Activated T-cell treated with anti-CD3 and anti-CD28 coated beads, Interleukin-2, amount 50 U/mL, for 1 hour (primary cell): ENCODE results near the gene NIN.

ENCODE experiments used
- DNase-seq: peaks from one replicate; pipeline ENCODE4 v3.0.0-alpha.2; 2020

The NIN gene

GRCh38 chr14:50784683-50785456 is 46.1 kb downstream of the NIN start:
- no peak for DNase-seq

- no peak for DNase-seq
Observed at GRCh38 chr14:50783563-50783962, 47.4 kb downstream of the NIN start.

- no peak for DNase-seq
Observed at GRCh38 chr14:50780393-50780792, 50.6 kb downstream of the NIN start.

- DNase-seq: no peak
Observed at GRCh38 chr14:50778721-50779483, 52.1 kb downstream of the NIN start.

GRCh38 chr14:50776522-50776921 is 54.4 kb downstream of the NIN start:
- DNase-seq: no peak

- no peak for DNase-seq
Observed at GRCh38 chr14:50775357-50775756, 55.6 kb downstream of the NIN start.

- DNase-seq: no peak
Observed at GRCh38 chr14:50774542-50775267, 56.3 kb downstream of the NIN start.

- DNase-seq: peak; percentile 38
Observed at GRCh38 chr14:50773632-50774541, 57.1 kb downstream of the NIN start.

GRCh38 chr14:50772412-50772811 is 58.5 kb downstream of the NIN start:
- no peak for DNase-seq

- DNase-seq: no peak
Observed at GRCh38 chr14:50770586-50770985, 60.4 kb downstream of the NIN start.

GRCh38 chr14:50769863-50770500 is 61.0 kb downstream of the NIN start:
- no peak for DNase-seq

GRCh38 chr14:50768680-50769079 is 62.3 kb downstream of the NIN start:
- DNase-seq: no peak

GRCh38 chr14:50766338-50766886 is 64.5 kb downstream of the NIN start:
- DNase-seq: no peak

- DNase-seq: no peak
Observed at GRCh38 chr14:50763382-50764007, 67.5 kb downstream of the NIN start.

- no peak for DNase-seq
Observed at GRCh38 chr14:50762931-50763300, 68.0 kb downstream of the NIN start.

- DNase-seq: no peak
Observed at GRCh38 chr14:50762001-50762930, 68.7 kb downstream of the NIN start.

- DNase-seq: no peak
Observed at GRCh38 chr14:50759800-50760543, 71.0 kb downstream of the NIN start.

- DNase-seq: no peak
Observed at GRCh38 chr14:50758945-50759344, 72.0 kb downstream of the NIN start.

GRCh38 chr14:50758305-50758704 is 72.7 kb downstream of the NIN start:
- no peak for DNase-seq
